NCI-H2196 treated with DMSO at 0.1 percent for 48 hours (cell line): ENCODE results near the gene KRTAP8-1.

ENCODE experiments used
- DNase-seq: peaks from one replicate; lab custom pipeline; 2025; ENCODE audit not compliant: unreplicated experiment; lab: John Stamatoyannopoulos, UW

Gene KRTAP8-1

GRCh38 chr21:30813174-30813573 lies at the start of gene KRTAP8-1:
KRTAP8-1 (minus strand) TSS chr21:30813274; CDS start chr21:30813220, 54 bp downstream.
- DNase-seq: no peak

GRCh38 chr21:30847627-30848500 lies 34.8 kb upstream of the KRTAP8-1 start:
- DNase-seq: no peak

GRCh38 chr21:30842990-30843389 lies 29.9 kb upstream of the KRTAP8-1 start:
- no peak for DNase-seq

- no peak for DNase-seq
Observed at GRCh38 chr21:30839304-30839703, 26.2 kb upstream of the KRTAP8-1 start.

GRCh38 chr21:30838536-30838935 lies 25.5 kb upstream of the KRTAP8-1 start:
- no peak for DNase-seq

DNA sequence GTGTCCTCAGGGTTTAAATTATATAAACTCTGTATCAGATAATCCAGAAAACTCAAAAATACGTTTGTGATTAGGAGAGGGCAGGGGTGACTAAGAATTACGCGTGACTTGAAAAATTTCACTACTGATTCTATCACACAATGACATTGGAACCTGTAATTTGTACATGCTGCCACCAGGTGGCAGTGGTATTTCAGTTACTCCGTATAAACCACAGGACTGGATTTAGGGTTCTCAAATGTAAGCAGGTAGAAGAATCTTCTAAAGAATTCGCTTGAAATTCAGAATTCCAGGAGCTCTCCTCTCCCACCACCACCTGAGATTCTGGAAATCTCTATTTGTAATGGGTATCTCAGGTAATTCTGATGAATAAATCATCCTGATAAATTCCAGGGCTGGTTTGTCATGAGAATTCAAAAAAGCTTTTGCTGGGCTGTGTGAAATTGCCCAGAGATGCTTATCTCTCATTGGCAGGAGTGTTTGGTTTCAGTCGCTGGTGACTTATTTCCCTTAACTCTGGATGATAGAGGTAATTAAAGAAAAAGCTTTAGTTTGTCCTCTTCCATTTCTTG lies 18.2 kb upstream of the KRTAP8-1 start:
- DNase-seq: no peak

DNA sequence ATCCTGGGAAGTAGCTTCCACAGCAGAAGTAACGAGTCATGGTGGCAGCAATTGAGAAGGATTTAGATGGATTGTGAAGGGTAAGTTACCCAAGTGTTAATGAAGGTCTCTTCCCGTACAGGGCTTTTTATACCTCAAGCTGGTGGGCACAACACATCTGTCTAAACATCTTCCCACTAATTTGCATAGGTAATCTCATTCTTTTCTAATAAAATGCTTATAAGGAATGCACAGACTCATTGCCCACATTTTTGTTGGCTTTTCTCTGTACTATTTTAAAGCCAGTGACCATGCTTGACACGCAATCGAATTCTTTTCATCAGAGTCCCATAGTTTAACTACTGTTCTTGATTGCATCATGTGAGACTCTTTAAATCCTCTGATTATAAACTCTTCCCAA lies 16.6 kb upstream of the KRTAP8-1 start, which contains the start of gene KRTAP7-1:
KRTAP7-1 (minus strand) TSS at position 101 of the 400 bp plus-strand sequence; CDS start at position 40, 61 bp downstream.
- no peak for DNase-seq

GRCh38 chr21:30818837-30819610 lies 6.0 kb upstream of the KRTAP8-1 start:
- DNase-seq: no peak

GRCh38 chr21:30800605-30801004 lies 12.5 kb downstream of the KRTAP8-1 start:
- DNase-seq: no peak

- no peak for DNase-seq
Observed at GRCh38 chr21:30793581-30794314, 19.3 kb downstream of the KRTAP8-1 start.

DNA sequence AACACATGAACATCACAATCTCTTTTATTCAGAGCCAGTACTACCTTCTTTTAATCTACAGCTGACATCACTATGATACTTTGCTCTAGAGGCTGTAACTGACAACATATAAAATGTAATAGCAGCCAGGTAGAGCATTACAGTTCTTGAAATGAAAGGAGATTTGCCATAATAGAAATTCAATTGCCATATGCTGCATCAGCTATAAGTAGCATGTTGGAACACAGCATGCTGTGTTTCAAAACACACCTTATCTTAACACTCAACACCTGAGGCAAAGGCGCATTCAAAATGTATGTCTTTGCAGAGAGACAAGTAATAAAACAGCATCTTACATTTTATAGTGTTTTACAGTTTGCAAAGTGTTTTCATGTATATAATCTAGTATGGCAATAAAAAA lies 33.8 kb downstream of the KRTAP8-1 start:
- no peak for DNase-seq

DNA sequence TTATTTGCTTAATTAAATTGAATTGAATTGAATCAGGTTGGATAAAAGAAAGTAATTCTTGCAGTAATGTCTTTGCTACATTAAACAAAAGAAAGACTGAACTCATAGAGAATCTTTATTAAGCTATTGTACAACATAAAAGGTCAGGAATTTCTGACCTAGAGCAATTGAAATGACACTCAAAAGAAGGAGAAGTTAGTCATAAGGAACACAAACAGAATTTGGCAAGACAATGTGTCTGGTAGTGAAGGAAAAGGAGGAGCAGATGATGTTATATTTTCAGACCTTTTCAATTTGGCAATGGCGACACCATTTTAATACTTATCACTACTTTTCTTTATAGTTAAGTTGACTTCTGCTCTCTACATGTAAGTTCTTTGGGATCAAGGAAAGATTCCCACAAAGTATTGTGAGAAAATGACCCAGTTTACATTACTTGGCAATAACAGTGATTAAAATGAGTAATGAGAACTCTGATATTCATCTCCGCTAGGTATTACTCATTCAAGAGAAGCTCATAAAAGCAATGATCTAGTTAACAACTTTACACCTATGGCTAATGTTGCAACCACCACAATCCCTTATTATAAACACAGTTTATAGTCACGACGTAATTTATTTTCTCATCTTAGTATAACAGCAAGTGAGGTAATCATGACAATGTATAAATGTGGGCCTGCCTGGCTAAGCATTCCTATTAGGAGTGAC lies 43.2 kb downstream of the KRTAP8-1 start:
- DNase-seq: no peak
